Hematopoietic multipotent progenitor cell treated with erythropoietin and hydrocortisone succinate and interleukin-3 and kit ligand, for 6 days (in vitro differentiated cells): ENCODE data around the gene ABCC11.
A peak's percentile ranks its signal among the peaks of the same experiment; 100 is the strongest.

Experiments used
- DNase-seq: peaks from one replicate; pipeline ENCODE4 v3.0.0-alpha.2; 2015

Gene ABCC11

DNA sequence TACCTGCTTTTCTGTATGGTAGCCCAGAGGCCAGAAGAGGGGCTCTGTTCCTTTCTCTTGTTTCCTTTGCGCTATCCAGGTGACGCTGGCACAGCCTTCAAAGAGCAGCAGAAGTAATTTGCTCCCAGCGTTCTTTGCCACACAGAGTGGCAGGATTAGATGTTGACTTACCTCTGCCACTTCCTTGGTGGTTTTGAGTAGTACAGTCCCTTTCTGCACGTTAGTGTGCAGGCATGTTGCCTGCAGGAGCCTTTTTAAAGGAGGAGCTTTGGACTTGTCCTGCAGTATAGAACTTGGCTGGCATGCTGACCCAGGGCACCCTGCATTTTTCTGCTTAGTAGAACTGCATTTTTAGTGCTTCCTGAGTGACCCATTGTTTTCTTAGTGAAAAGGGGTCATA is at the start of gene ABCC11:
Gene ABCC11, minus strand, starts transcription at position 229 of the 400 bp plus-strand sequence. CDS start 15,618 bp downstream, outside the sequence.
- no peak for DNase-seq

DNA sequence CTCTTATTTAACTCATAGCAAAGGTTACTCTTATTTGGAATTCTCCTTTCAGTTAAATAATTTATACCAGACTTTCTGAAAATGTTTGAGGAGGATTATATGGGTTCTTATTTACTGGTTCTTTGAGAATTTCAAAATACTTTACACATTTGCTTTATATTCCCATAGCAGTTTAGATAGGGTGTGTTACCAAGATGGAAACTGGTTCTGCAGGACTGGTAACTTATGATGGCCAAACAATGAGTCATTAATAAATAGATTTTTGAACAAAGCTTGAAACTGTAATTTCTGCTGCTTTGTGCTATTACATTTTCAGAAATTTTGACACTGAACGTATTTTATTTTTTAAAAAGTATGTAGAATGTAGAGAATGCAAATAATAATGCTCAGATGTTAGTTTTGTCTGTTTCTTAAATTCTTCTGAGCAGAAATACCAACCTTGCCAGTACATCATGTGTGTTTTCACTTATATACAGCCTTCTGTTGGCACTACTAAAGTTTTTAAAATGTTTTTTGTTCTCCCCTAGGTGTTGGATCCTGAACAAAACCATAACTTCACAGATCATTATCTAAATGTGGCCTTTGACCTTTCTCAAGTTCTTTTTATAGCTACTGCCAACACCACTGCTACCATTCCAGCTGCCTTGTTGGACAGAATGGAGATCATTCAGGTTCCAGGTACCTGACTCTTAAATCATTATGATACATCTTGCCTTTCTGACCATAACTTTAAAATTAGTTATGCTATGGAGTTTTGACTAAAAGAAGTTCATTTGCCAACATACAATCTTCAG is 48.3 kb upstream of the ABCC11 start:
- no peak for DNase-seq

DNA sequence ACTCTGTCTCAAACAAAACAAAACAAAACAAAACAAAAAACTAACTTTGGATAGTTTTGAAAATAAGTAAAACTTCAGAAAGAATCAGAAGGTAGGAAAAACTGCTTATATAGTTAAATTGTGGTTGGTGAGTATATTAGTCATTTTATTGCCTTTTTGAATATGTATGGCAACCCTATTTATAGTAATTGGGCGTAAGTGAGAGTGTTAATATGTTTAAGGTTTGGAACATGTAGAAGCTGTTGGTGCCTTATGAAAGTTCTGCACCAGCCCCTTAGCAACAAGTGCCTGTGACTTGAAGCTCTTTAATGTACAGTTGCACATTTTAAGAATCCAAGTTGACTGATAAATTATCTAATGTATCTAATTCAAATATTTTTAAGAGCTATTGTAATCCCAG is 47.4 kb upstream of the ABCC11 start:
- no peak for DNase-seq

DNA sequence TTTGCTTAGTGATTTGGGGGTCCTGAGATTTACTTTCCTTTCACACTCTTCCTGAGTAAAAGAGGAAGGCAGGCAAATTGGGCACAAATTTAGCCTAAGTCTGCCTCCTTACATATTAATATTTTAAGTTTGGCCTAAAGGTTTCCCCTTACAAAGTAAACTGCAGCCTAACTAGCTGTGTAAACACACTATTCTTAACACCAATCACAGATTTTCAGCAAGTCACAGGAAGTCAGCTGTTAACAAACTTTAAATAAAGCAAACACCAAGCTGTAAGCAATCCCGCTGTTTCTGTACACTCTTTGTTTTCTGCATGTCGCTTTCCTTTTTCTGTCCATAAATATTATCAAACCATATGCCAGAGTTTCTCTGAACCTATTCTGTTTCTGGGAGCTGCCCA is 45.1 kb upstream of the ABCC11 start:
- DNase-seq: no peak

DNA sequence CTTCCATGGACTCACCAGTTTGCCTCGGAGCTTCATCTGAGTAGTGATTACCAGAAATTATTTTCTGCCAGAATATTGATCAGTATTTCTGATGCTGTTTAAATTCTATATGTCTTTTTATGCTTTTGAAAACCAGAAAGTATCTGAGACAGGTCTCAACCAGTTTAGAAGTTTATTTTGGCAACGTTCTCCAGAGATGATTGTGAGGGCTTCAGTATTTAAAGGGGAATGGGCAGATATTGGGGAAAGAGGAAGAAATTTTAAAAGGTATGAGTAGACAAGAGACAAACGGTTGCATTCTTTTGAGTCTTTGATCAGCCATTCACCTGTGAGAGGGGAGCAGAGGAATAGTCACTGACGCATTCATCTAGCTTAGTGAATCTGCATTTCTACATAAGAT is 44.4 kb upstream of the ABCC11 start:
- DNase-seq: no peak

DNA sequence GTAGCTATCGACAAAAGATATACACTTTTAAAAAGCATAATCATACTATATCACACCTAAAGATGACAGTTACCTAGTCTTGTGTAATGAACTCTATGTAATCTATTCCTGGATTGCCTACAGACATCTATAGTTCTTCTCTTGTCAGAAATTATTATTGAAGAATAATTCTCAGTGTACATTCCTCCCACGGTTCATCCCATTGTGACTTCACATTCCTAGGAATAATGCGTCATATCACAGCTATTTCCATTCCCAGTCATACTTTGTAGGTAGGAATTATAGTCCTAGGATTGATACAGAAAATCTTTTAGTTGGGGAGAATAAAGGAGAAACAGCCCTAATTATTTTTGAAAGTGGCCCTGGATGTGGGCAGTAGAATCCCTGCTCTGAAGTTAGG is 44.0 kb upstream of the ABCC11 start:
- no peak for DNase-seq

DNA sequence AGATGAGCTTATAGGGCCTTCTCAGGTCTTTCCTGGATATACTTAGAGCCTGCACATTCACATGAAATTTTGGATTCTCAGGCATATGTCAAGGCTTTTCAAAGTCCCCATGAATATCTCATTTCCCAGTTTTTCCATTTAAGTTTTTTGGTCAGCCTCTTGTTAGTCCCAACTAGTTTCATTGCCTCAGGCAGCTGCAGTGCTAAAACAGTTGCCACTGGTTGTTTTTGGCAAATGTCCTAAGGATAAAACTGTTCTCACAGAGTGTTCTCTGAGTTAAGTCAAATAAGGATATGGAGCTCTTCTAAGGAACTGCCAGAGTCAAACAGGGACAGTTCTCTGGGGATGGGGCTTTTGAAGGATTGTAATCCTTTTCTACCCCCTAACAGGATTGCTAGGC is 39.9 kb upstream of the ABCC11 start:
- DNase-seq: no peak

DNA sequence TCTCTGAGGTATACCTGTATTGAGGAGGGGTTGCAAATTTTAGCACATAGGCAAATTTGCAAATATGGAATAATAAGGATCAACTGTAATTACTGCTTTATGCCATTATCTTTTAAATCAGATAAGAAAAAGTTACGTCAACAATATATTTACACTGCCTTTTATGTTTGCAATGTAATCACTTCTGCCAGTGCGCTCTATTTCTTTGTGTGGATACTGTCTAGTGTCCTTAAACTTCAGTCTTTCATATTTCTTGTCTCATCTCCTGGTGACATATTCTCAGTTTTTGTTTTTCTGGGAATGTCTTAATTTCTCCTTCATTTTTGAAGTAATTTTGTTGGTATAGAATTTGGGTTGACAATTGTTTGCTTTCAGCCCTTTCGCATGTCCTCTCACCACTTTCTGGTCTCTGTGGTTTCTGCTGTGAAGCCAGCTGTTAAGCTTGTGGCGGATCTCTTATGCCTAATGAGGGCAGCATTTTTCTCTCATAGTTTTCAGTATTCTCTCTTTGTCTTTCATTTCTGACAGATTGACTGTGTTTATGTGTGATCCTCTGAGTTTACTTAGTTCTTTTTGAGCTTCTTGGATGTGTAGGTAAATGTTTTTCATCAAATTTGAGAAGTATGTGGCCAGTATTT is 37.6 kb upstream of the ABCC11 start:
- DNase-seq: peak; percentile 29

DNA sequence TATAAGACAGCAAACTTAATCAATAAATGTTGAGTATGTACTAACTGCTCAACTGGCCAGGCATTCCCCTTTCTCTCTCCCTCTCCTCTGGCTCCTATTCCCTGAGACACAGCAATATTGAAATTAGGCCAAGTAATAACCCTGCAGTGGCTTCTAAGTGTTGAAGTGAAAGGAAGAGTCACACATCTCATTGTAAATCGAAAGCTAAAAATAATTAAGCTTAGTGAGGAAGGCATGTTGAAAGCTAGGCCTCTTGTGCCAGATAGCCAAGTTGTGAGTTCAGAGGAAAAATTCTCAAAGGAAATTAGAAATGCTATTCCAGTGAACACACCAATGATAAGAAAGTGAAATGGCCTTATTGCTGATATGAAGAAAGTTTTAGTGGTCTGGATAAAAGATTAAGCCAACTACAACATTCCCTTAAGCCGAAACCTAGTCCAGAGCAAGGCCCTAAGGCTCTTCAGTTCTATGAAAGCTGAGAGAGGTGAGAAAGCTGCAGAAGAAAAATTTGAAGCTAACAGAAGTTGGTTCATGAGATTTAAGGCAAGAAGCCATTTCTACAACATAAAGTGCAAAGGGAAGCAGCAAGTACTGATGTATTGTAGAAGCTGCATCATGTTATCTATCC is 35.4 kb upstream of the ABCC11 start:
- DNase-seq: no peak

DNA sequence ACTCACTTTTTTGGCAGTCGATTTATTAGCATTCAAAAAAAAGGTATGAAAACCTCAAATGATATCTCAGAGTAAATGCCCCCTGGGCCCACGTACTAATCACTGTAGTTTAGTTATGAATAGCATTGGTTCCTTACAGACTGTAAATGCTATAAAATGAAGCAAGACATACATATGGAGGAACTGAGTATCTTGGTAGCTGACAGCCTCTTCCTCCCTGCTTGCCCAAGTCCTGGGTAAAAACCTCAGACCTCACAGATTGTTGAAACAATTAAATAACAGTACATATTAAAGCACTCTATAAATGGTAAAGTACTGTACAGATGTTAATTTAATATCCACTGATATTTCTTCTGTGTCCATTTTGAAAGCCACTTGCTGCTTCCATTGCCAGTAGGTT is 33.2 kb upstream of the ABCC11 start:
- no peak for DNase-seq

DNA sequence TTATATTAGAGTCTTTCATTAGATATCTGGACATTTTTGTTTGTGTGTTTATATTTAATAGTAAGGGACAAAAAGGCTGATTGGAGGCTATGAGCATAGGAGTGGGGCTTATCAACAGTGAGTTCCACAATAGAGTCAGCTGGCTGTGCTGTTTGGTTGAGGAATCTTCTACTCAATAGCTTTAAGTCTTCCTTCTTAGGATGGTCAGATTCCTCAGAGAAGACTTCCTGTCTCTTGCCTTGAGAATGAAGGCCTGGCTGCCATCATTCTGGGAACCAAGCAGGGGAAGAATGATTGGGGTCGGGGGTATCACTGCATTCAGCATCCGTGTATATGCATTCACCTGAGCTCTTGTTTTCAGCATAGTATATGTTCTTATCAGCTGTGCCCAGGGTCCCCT is 31.9 kb upstream of the ABCC11 start:
- no peak for DNase-seq

DNA sequence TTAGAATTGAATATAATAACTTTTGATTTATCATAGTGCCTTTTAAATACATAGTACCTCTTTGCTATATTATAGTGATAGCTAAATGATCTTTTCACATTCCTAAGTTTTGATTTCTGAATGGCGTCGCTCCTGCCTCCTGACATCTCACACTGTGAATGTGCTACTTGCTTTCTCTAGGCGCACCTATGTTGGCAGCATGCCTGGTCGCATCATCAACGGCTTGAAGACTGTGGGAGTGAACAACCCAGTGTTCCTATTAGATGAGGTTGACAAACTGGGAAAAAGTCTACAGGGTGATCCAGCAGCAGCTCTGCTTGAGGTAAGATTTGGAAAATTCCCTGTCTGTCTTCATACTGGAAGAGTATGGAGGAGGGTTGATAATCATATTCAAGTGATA is 29.8 kb upstream of the ABCC11 start:
- no peak for DNase-seq

DNA sequence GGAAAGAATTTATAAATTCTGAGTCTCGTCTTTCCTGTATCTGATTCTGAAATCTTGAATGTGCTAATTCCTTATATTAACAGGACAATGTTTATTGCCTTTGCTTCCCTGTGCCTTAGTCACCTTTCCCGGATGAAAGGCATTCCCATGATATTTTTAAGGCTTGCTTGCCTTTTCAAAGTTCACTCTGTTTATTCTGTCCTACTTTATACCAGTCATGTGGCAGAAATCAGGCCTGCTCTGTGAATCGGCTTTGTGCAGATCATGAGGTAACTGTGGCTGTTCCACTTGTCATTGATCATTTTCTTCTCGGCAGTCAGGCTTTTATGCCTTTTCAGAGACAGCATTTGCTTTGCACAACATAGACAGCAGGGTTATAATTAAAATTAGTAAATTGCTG is 28.8 kb upstream of the ABCC11 start:
- DNase-seq: no peak

DNA sequence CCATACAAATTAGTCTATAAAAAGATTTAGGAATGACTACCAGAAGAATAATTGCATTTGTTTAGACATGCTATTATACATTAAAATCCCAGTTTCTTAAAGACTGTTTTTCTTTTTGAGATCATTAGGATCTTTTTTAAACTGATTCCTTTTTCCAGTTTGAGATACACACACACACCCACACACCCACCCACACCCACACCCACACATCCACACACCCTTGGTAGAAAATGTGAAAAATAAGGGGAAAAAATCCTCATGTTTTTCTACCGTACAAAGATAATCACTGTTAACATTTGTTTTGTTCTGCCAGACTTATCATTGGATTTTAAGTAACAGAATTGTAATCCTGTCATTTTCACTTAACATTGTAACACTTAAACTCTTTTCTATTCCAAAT is 27.1 kb upstream of the ABCC11 start:
- no peak for DNase-seq

DNA sequence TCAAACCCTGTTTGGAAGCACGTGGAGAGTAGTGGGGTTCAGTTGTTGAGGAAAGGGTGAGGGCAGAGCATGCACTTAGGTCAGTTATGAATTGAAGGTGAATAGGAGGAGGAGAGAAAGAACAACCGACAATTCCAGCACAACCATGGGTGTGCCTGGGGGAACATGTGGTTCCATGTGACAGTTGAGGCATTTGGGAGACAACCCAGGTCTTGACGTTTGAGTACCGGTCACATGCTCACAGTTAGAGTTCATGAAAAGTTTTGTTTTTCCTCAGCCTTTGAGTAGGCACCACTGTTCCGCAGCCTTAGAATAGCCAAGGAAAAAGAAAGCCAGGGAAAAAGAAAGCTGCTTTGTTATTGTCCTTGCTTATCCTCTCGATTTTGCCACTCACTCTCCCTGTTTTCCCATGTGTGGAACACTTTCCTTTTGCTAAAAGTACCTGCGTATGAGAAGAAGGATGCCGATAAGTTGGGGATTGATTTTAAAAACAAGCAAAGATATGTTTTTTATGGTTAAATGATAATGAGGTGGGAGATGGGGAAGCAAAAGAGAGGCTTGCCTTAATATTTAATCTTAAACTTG is 25.6 kb upstream of the ABCC11 start:
- no peak for DNase-seq

DNA sequence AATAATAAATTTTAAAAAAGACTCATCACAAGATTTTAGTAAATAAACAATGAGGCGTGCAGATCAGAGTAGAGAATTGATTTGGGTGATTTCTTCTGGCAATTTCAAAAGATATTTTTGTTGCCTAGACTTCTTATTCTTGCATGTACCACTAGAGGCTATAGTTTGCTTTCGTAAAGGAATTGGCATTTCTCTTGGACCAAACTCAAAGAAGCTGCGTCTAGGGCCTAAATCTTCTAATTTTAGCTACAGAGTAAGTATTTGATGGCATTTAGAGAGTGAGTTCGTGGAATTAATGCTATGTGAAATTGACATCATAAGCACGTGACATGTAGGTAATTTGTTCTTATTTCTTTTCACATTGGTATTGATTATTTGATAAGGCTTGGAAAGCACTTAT is 24.4 kb upstream of the ABCC11 start:
- no peak for DNase-seq

DNA sequence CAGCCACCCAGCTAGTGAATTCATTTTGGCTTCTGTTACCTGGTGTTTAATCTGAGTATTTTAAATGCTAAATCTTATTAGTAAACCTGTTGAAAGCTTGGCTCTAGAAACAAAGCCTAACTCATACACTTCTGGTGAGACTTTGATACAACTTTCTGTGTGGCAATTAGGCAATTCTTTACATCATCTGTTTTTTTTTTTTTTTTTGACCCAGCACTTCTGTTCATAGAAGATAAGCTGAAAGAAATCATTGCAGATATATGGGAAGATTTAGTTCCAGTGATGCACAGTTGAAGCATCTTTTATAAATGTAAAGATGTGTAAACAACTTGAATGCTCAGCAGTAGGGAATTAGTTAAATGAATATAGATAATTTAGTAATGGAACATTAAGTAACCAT is 21.7 kb upstream of the ABCC11 start:
- DNase-seq: peak; percentile 15

DNA sequence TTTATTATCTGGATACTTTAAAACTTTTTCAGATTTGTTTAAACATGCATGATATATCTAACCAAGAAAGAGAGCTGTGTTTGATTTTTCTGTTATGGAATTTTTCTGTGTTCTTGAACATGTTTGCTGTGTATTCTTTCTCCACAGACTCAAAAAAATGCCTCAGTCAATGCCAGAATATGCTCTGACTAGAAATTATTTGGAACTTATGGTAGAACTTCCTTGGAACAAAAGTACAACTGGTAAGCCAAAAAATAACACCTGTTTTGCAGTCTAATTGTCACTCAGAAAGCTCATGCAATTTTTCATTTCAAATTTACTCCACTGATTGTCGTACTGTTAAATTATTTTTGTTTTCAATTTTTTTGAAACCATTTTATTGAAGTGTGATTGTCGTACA is 15.3 kb upstream of the ABCC11 start:
- DNase-seq: no peak

DNA sequence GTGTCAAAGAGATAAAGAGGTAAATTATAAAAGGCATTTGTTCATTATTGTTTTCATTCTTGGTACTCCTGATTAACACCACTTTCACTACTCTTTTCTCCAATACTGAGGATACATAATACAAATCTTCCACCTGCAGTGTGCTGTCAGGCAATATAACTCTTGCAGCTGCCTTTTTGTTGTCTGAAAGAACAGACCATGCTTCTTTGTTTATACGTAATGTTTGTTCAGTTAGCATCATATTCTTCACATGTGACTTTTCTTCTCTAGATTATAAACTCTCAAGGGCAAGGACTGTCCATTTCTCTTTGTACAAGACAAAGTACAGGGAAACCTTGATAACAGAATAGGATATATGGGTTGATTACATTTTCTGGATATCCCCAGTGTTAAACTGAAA is 14.2 kb upstream of the ABCC11 start:
- DNase-seq: no peak

DNA sequence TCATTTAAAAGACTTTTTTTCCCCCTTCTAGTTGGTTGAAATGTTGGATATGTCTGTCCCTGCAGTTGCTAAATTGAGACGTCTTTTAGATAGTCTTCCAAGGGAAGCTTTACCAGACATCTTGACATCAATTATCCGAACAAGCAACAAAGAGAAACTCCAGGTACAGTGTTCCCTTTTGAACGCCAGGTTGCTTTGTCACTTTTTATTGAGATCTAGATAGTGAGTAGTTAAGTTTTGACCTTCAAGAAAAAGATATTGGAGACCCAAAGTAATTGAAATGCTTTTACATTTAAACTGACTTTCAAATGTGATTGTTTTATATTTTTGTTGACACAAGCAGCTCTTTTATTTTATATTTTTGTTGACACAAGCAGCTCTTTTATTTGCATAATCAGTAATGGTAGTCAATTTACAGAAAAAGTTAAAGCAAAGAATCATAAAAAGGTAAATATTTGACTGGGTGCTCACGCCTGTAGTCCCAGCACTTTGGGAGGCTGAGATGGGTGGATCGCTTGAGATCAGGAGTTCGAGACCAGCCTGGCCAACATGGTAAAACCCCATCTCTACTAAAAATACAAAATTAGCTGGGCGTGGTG is 9.3 kb upstream of the ABCC11 start:
- no peak for DNase-seq

DNA sequence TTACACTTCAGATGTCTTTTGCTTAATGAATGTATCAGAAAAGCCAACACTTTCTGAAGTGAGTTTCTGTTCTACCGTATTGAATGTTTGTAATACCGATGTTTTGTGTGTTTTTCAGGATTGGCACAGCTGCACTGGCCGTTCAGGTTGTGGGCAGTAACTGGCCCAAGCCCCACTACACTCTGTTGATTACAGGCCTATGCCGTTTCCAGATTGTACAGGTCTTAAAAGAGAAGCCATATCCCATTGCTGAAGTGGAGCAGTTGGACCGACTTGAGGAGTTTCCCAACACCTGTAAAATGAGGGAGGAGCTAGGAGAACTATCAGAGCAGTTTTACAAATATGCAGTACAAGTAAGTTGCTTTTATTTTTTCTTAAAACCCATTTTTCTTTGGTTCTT is 4.7 kb upstream of the ABCC11 start:
- no peak for DNase-seq

DNA sequence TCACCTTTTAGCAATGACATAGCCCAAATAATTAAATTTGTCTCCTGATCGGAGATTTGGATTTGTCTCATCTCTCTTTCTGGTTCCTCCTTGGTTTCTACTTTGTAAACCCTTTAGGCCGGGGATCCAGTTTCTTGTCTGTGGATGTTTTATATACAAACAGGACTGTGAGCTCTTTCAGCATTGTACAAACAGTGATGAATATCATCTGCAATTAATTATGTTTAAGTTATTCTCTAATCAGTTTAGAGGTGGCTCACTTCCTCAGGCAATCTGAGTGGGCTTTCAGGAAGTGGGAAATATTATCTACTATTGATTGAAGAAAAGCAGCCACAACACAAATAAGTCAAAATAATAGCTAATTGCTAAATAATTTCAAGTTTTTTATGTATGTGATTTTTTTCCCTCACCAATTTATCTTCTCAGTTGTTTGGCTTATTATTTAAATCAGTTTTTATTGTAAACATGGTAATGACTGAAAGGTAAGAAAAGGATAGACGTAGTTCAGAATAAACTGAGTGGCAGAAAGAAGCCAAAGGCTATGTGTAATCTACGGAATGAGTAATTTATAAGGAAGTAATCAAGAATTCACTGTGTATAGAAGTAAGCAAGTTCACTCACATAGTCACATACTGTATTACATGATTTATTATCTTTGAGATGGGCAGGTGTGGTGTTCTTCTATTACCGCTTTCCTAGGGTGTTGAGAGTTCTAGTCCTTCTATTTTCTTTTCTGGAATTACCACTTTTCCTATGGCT is 3.4 kb upstream of the ABCC11 start:
- no peak for DNase-seq

DNA sequence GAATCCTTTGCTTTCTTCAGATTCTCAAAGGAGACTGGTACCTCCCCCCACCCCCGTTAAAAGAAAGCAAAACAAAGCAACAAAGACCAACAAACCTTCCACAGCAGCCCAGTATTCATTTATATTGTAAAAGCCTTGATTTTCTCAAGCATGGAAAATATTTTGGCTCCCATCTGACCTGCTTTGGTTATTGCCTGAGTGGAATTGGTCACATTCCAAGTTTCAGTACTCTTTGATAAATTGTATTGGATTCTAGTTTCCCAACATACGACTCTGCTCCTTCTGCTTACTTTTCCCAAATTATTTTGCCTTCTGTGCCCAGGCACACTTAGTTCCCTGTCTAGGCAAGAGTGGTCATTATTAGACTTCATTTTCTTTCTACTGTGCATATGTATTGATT is 1.3 kb downstream of the ABCC11 start:
- DNase-seq: no peak
